Measurements from ENCODE around the gene RPL41. TPM values are rescaled to one million over a fixed set of nuclear protein-coding genes. Genes with fewer than 3 reads are reported as not detected.

Gene RPL41
- total and polyA plus RNA-seq, 10 of the 15 experiments (the other 5 are each of a cell fraction or from before 2014, with no cell fraction given) = 4,144 to 19,112 (median 8,004) TPM

GRCh38 chr12:56101045-56101444 is 15.4 kb upstream of the RPL41 start:
- no peak for TF ChIP-seq CEBPZ (IDR thresholded peaks at IDR 0.05; ENCODE audit: low read depth, low read length)
- TF ChIP-seq CHD2 (IDR thresholded peaks at IDR 0.05; ENCODE audit: borderline replicate concordance, low read depth, low read length) = no peak
- TF ChIP-seq KDM1A (IDR thresholded peaks at IDR 0.05; ENCODE audit: borderline replicate concordance) = no peak
- no peak for TF ChIP-seq NKRF (conservative IDR thresholded peaks at IDR 0.05)
- TF ChIP-seq ZNF24 (IDR thresholded peaks at IDR 0.05) = no peak
- TF ChIP-seq RUNX3 (IDR thresholded peaks at IDR 0.05; ENCODE audit: low read length) = no peak
- H3K4me3 ChIP-seq = no peak overlapping the region
- H3K27me3 ChIP-seq (replicated peaks in 1 of 2; ENCODE audit: control insufficient read depth in 2 of 2, insufficient read depth in 2 of 2, low read length in 1 of 2) = peaks cover 0 to 3% of the 10 kb centered on the region in 2 experiments; a peak in 2 of 4 replicates
- ChIA-PET SMC1A (ENCODE audit: uncharacterized antibody, unreplicated experiment) (no interaction called here), RAD21 (ENCODE audit: unreplicated experiment) (interaction anchor here (0.7 kb wide), 1 partner anchor 303 kb away, joined by 3 read pairs; no protein-coding TSS in a partner anchor), POLR2A (interaction anchor here (0.6 kb wide), 2 partner anchors 16 to 274 kb away, joined by 3 read pairs; partner anchors contain the start of gene RPL41), CTCF (interaction anchor here (0.6 to 1.0 kb wide), 2 partner anchors 258 to 445 kb away, joined by 3 read pairs; no protein-coding TSS in a partner anchor)
- DNase-seq (ENCODE audit: low read depth, low spot score) (no peak), FAIRE-seq (no peak), ATAC-seq (no peak)
- intact Hi-C loops (cut with micrococcal nuclease; ENCODE audit: unreplicated experiment) (loop anchor here (5.0 kb wide), 1 partner anchor 274 kb away; the partner anchor contains the start of gene DNAJC14), in situ Hi-C loops (cut with MboI) (loop anchor here (5.0 kb wide), 1 partner anchor 54 kb away; no protein-coding TSS in a partner anchor)
- no peaks in the 10 kb centered on the region for H4K20me1 ChIP-seq (ENCODE audit: control insufficient read depth, insufficient read depth)
- no peak overlapping the region for H3K4me2 ChIP-seq (ENCODE audit: control insufficient read depth, insufficient read depth)
- no peak overlapping the region for H3K27ac ChIP-seq (ENCODE audit: control insufficient read depth, insufficient read depth)
- H3K4me1 ChIP-seq (ENCODE audit: control insufficient read depth, insufficient read depth, low read length) = peaks cover under 1% of the 10 kb centered on the region; the same call in 1 of the 2 replicates
- BruUV-seq (replicated peaks) = no TSS peak
- no peak overlapping the region for H3K9ac ChIP-seq (ENCODE audit: control insufficient read depth, insufficient read depth, low read length)
- peaks cover 20% of the 10 kb centered on the region for H3K79me2 ChIP-seq (ENCODE audit: control insufficient read depth, insufficient read depth, low read length)
- 78% methylated on average over 14 of the region's 14 CpGs for WGBS (ENCODE audit: insufficient coverage, insufficient replicate concordance, low lambda C conversion rate, missing lambda C conversion rate)
- H2AFZ ChIP-seq (ENCODE audit: control insufficient read depth, low read depth, low read length) = no peak overlapping the region
- H3K36me3 ChIP-seq (ENCODE audit: control insufficient read depth in 2 of 2, insufficient read depth in 2 of 2, low read length in 1 of 2) = no peaks in the 10 kb centered on the region
- no peaks in the 10 kb centered on the region for H3K9me3 ChIP-seq (replicated peaks; ENCODE audit: control insufficient read depth, insufficient read depth, low read length)
